Raji (cell line): Measurements from ENCODE around the gene TCF25.
A peak's percentile ranks its signal among the peaks of the same experiment; 100 is the strongest.

ENCODE experiments used
- POLR2A ChIP-seq: IDR thresholded peaks from 2 replicates; pipeline ENCODE4 v1.6.1; 2011; ENCODE audit warnings: low read depth, low read length, control low read depth; ENCODE audit not compliant: insufficient read depth

The TCF25 gene

GRCh38 chr16:89843409-89844350 lies 29.7 kb upstream of the TCF25 start:
- TF ChIP-seq POLR2A: no peak

GRCh38 chr16:89844739-89845339 lies 28.6 kb upstream of the TCF25 start:
- no peak for TF ChIP-seq POLR2A

- no peak for TF ChIP-seq POLR2A
These were observed 28.0 kb upstream of the TCF25 start for GRCh38 chr16:89845417-89845816.

- no peak for TF ChIP-seq POLR2A
These were observed 26.1 kb upstream of the TCF25 start for GRCh38 chr16:89847051-89847939.

GRCh38 chr16:89847940-89848297 lies 25.5 kb upstream of the TCF25 start:
- TF ChIP-seq POLR2A: no peak

- no peak for TF ChIP-seq POLR2A
These were observed 24.4 kb upstream of the TCF25 start for GRCh38 chr16:89848974-89849373.

- TF ChIP-seq POLR2A: no peak
These were observed 19.9 kb upstream of the TCF25 start for GRCh38 chr16:89853306-89853993.

- no peak for TF ChIP-seq POLR2A
These were observed 18.0 kb upstream of the TCF25 start for GRCh38 chr16:89855301-89855945.

- no peak for TF ChIP-seq POLR2A
These were observed 17.4 kb upstream of the TCF25 start for GRCh38 chr16:89855986-89856385.

GRCh38 chr16:89858973-89859614 lies 14.3 kb upstream of the TCF25 start:
- no peak for TF ChIP-seq POLR2A

GRCh38 chr16:89859615-89860007 lies 13.8 kb upstream of the TCF25 start:
- no peak for TF ChIP-seq POLR2A

- peak; percentile 26; the same call in 1 of the 2 replicates for TF ChIP-seq POLR2A
These were observed 12.6 kb upstream of the TCF25 start for GRCh38 chr16:89860747-89861304.

- no peak for TF ChIP-seq POLR2A
These were observed 11.7 kb upstream of the TCF25 start for GRCh38 chr16:89861648-89862047.

- TF ChIP-seq POLR2A: no peak
These were observed 10.7 kb upstream of the TCF25 start for GRCh38 chr16:89862732-89863131.
